HG03354 (cell line): Measurements from ENCODE around the gene SYNE2.

Source experiments
- ATAC-seq: cut with Tn5 transposase; IDR thresholded peaks from one replicate; pipeline ENCODE4 v1.9.1; 2021; ENCODE audit warnings: mild to moderate bottlenecking; ENCODE audit not compliant: unreplicated experiment, poor library complexity, severe bottlenecking

SYNE2 gene

DNA sequence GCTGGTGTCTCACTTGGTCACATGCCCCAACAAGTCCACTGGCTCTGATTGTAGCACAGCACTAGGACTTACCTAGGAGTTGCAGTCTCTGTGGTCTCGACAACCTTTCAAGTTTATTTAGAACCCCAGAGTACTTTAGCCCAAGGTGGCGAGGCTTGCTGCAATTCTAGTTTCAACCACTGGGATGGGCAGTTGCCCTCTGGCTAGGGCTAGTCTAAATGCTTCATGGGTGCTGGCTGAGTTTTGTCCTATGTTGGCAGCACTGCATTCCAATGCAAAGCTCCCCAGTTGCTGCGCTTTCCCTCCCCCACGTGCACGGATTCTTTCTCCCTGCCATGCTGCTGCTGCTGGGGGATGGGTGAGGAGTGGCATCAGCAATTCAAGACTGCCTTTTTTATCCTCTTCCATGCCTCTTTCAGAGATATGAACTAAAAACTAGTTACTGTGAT, 207.9 kb downstream of the SYNE2 start:
- ATAC-seq = no peak

DNA sequence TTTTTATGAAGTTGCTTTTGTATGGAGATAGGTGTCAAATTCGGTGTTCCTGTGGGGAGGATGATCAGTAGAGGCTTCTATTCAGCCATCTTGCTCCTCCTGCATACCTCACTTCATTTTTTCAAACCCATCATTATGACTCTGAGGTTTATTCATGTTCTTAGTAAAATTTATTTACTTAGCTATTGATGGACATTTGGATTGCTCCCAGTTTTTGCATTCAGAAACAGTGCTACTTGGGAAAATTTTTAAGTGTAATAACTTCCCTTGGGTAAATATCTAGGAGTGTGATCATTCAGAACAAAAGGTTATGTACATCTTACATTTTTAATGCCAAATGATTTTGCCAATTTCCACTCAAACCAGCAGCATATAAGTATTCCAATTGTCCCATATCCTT, 208.3 kb downstream of the SYNE2 start:
- ATAC-seq = no peak

DNA sequence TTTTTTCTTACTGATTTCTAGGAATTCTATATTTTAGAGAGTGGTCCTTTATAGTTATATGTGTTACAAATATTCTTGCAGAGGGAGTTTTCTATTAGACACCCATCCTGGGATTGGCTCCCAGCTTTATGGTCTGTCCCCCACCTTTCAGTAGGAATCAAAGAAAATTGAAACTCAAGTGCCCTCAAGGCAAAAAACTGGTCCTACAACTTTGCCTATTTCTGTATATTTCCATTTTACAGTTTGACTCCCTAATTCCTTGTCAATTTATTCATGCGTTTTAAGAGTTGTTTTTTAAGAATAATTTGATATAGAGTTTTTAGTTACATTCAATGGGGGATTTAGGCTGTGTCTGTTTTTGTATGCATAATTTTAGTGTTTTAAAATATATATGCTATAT, 208.9 kb downstream of the SYNE2 start:
- no peak for ATAC-seq

DNA sequence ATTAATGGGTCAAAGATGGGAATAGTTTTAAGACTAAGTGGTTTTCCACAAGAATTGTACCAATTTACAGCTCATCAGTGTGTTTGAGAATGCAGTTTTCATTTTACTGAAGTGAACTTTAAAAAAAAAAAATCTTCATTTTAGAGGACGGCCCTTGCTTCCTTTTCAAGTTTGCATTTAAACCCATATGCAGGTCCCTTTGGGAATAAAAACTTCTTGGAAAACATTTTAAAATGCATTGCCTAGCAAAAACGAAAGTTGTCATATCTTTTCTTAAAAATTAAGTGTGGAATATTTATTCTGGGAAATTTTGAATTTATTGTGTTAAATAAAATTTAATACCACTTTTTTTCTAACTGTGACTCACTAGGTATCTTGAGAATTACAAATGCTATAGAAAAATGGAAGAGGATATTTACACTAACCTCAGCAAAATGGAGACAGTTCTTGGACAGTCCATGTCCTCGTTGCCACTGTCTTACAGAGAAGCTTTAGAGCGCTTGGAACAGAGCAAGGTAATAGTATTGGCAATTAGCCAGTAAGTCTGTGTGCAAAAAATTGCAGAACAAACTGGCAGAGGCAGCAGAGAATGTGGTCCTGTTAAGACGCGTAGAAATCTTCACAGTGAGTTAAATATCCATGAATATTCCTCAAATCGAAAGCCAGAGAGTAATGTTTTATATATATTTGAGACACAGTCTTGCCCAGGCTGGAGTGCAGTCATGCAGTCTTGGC, 209.7 kb downstream of the SYNE2 start:
- no peak for ATAC-seq

DNA sequence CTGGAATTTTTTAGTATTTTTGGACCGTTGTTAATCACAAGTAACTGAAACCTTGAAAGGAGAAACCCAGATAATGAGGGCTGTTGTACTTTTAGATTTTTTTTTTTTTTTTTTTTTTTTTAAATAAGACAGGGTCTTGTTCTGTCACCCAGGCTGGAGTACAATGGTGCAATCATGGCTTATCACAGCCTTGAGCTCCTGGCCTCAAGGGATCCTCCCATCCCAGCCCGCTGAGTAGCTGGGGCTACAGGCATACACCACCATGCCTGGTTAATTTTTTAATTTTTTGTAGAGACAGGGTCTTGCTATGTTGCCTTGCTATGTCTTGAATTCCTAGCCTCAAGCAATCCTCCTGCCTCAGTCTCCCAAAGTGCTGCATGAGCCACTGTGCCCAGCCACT, 211.6 kb downstream of the SYNE2 start:
- ATAC-seq = no peak

DNA sequence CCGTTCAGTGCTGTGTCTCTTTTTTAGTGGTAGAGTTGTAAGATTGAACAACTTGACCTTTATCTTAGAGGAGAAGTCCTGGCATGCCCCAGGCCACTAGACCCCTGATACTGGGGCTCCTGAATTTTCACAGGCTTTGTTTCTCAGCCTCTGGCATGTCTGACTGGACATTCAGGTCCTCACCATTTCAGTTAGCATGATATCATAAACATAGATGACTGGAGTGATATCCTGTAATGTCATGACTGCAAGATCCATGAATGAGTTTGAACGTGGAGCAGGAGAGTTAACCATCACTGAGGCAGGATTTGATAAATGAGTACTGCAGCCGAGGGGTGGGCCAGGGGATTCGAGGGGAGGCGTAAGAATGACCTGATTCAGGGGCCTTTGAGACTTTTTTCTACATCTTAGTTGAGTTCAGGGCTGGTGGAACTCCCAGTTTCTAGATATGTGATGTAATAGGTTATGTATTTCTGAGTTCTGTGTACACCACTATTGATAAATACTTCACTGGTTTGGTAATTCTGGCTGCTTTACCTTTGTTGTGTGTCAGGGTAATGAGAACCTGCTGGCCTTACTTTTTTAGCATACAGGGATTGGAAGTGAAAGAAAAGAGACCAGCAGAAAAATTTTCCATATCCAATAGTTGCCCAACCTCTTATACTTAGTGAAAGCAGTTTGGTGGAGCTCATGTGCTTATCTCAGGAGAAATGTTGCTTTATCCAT, 217.0 kb downstream of the SYNE2 start:
- ATAC-seq = no peak

DNA sequence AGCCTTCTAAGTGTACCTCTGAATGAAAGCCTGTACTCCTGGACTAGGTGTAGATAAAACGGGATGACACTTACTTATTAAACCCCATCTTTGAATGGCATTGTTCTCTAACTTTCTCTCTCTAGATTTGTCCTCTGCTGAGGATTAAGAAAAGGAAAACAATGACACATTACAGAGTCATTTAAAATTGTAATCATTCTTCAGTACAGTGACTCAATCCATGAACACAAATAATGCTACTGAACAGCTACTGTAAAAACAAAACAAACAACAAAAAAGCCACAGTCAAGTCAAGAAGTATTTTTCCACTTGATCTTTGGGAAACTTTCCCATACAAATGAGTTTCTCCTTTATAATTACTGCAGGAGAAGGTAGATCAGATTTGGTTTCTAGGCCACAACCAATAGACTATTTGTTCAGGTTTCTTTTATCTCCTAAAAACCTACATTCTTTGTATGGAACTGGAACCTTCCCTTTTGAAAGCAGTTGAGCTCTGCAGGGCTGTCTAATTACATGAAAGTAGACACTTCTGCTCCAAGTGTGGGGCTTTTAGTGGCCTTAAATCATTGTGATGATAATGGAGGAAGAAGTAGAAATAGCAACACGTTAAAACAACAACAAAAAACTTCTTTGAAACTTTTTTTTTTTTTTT, 222.3 kb downstream of the SYNE2 start:
- ATAC-seq = no peak

DNA sequence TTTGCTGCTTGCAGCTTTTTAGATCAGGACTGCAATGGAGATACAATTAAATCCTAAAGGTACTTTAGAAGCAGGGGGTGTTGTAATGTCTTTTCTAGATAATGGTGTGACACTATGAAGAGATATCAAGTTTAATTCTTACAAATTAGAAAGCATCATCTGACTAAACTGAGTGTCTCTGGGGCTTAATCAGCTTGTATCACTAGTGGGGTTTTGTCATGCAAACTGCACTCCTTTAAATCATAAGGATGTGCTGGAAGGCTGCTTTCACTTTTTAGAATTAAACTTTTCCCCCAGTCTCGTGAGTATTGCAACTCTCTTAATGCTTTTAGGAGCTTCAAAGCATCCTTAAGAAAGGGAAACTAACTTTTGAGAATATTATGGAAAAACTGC, 222.8 kb downstream of the SYNE2 start:
- ATAC-seq = no peak

DNA sequence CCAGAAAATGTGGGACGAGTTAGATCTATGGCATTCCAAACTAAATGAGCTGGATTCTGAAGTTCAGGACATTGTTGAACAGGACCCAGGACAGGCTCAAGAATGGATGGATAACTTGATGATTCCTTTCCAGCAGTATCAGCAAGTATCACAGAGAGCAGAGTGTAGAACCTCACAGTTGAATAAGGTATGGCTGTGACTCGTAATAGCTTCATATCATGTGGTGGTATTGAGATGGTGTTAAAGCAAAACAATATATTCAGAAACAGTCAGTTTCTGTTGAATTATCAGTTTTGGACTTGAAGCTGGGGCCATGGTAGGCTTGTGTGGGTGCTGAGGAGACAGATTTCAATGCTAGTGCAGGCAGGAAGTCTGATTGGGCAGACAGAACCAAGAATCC, 227.6 kb downstream of the SYNE2 start:
- no peak for ATAC-seq

DNA sequence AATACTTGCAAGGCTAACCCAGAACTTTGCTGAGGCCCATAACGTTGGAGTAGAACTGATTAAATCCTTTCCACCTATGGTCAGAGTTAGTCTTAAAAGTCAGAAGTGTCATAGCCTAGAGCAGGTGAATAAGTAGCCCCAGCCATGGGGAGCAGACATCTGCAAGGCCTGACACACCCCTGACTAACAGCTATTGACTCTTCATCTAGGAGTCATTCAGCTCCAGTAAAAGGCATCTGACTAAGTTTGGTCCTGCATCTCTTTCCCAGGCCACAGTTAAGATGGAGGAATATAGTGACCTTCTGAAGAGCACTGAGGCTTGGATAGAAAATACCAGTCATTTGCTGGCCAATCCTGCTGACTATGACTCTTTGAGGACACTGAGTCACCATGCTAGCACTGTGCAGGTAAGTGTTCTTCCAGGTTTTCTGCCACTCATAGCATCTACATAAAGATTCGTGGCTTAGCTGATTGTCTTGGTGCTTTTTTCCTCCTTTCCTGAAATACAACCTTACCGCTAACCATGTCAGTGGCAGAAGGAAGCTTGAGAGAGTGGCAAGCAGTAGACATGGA, 228.5 kb downstream of the SYNE2 start:
- ATAC-seq = no peak

DNA sequence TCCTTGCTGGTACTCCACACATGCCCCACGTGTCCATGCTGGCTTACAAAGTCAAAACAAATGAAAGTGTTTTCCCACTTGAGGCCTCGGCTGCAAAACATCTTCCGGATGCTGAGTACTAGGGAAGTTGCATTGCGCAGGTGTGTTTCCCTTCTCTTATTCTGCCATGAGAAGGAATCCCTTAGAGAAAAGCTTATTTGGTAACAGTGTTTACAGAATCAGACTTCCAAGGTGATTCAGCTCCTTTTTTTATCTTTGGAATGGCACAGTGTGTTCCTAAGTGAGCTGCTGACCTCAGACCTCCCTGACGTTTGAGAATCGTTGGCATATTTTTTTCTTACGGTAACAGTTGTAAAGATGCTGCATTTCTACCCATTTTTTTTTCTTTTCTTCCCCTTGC, 230.0 kb downstream of the SYNE2 start:
- no peak for ATAC-seq

DNA sequence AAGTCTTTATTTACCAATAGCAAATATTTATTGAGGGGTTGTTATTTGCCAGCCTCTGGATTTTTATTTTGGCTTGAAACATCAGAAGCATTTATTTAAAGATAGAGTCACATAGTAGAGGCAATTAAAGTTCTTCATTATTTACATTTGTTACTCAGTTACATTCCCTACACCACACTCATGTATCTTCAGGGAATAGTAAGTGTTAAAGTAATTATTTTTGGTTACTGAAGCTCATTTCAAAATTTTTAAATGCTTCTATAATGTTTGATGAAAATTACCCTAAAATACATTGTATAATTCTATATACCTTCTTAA, 235.8 kb downstream of the SYNE2 start:
- ATAC-seq = no peak

DNA sequence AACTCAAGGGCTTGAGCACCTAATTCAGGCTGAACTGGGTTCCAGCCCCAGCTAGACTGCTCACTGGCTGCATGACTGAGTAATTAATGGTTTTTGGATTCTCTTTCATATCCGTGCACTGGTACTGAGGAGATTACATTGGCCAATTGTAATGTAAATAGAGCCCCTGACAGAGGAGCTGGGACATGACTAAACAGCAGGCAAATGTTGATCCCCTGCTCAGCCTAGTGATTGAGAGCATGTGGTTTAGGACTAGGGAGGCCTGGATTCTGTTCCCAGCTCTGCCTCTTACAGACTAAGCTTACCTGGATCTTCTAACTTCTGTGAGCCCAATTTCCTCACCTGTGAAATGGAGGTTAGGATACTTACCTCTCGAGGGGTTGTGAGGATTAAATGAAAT, 237.1 kb downstream of the SYNE2 start:
- ATAC-seq = no peak

DNA sequence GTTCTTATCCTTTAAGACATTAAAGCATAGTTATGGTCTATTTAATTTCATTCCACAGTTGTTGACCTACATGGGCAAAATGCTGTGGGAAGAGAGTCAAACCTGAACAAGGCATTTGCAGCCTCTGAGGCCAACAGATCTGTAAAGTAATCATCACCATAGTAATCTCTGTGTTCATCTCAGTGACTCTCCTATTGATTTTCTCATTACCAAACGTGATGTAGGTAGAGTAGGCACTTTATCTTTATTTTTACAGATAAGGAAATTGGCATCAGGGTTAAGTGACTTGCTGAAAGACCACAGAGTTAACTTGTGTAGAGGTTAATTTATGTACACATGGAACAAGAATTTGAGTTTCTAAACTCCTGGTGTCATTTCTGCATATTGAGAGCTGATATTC, 238.4 kb downstream of the SYNE2 start:
- no peak for ATAC-seq

DNA sequence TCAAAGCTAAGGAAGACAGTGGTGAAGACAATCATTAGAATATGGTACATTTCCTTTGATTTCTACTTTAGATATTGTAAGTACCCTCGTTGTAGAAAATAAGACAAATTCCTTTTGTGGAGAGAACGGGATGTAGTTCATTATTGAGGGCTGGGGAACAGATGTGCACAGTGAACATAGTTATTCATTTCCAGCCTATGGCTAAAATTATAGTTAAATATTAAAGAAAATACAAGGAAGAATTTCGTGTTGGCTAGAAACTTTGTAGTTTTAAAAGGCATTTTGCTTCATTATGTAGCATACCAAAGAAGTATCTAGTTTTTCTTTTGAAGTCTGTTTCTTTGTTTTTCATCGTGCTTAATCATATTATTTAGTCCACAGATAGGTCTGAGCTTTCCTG, 239.5 kb downstream of the SYNE2 start:
- ATAC-seq = no peak

DNA sequence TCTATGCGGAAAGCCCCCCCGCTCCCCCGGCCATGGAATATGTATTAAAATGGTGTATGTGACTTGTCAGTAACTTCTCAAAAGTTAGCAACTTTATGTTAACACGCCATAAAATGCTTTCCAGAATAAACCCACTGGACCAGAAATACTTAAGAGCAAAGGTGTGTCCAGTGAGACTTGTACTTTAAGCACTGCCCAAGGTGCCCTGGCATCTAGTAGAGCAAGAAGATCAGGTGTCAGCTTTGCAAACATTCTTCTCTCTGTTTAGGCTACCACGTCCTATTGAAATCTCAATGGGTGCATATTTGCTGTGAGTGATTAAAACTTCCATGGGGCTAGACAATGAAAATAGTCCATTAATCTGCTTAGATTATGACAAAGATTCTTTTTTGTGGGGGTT, 240.1 kb downstream of the SYNE2 start:
- ATAC-seq = no peak

DNA sequence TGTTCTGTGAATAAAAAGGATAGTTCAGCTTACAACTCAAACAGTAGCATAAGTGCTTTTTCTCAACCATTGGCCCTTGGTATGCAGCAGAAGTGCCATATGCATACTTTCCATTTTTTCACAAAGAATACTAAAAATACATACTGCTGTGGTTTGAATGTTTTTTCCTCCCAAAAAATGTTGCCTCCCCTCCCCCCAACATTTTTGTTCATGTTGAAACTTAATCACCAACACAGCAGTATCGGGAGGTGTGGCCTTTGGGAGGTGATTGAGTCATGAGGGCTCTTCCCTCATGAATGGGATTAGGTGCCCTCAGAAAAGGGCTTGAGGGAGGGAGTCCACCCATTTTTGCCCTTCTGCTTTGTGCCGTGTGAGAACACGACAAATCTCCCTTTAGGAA, 242.8 kb downstream of the SYNE2 start:
- no peak for ATAC-seq

DNA sequence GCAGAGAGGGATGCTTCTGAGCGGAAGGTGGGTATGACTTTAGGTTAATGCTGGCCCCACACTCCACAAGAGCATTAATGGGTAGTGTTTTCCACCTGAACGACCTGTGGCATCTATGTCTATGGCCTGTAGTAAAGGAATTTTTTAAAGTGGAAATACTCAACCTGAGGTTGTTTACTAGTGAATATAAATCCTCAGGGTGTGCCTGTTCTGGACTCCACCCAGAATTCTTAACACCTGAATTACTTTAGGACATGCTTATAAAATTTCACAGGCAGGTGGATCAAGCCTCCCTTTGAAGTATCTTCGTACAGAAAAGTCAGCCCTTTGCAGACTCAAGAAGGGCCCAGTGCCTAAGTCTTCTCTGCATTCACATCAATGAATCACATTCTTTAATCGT, 245.3 kb downstream of the SYNE2 start:
- no peak for ATAC-seq

DNA sequence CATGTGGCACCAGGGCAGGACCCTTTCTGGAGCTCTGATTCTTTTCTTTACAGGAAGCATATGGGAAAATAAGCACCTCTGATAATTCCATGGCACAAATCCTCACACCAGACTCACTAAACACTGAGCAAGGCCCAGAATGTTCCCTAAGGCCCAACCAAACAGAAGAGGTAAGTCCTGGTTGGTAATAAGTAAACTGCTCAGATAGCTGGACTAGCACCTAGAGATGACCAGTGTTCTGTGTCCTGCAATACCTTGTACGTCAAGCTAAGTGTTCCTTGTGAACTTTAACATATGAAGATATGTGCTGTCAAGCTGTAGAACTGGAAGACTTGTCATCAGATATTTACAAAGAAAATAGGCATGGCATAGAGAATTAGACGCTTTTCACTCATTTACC, 254.6 kb downstream of the SYNE2 start:
- no peak for ATAC-seq

DNA sequence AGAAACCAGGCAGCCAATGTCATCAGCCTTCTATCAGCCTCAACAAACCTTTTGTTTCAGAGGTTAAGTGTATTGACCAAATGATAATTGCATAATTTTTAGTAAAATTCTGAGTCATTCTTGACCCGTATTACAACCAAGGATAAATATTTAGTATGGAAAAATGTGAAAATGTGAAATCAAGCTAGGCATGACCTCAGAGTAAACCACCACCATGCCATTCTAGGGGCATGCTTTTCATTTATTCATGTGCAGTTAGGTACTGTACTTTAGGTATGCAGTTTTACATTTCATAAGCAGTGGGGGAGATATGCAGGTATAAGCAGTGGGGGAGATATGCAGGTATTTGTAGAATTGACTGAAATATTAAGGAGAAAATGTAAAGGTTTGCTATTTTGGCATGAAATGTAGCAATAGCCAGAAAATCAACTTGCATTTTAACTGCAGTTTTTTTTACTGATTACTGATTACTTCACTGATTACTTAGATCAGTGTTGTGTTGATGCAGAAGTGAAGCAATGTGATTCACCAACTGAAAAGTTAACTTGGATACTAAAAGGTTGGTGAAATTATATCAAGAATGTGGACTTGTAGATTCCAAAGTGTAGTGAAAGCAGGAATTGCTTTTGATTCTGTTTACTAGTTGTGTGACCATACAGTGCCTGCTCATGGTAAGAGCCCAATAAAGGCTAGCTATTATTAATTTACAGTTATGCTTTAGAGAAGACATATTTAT, 257.2 kb downstream of the SYNE2 start:
- no peak for ATAC-seq
